Chondrocyte (in vitro differentiated cells): Measurements from ENCODE around the gene AGBL1. TPM values are rescaled to one million over a fixed set of nuclear protein-coding genes. Genes with fewer than 3 reads are reported as not detected.

ENCODE experiments used
- DNase-seq: peaks from one replicate; pipeline ENCODE4 v3.0.0; 2021; ENCODE audit warnings: mixed read lengths, low spot score
- H3K27ac Mint-ChIP-seq: one replicate; pipeline ENCODE4 v1.8.0; 2021; ENCODE audit warnings: mild to moderate bottlenecking, moderate library complexity, mixed read lengths; ENCODE audit not compliant: unreplicated experiment
- H3K27me3 Mint-ChIP-seq: 2 replicates; pipeline ENCODE4 v1.8.0; 2021; ENCODE audit warnings: low read depth, mixed read lengths
- H3K36me3 Mint-ChIP-seq: 2 replicates; pipeline ENCODE4 v1.8.0; 2021; ENCODE audit warnings: low read depth, mixed read lengths
- H3K4me1 Mint-ChIP-seq: 2 replicates; pipeline ENCODE4 v1.8.0; 2021; ENCODE audit warnings: low read depth, mild to moderate bottlenecking, mixed read lengths
- H3K4me3 Mint-ChIP-seq: one replicate; pipeline ENCODE4 v1.8.0; 2021; ENCODE audit warnings: mild to moderate bottlenecking, moderate library complexity, mixed read lengths; ENCODE audit not compliant: unreplicated experiment
- H3K9me3 Mint-ChIP-seq: 2 replicates; pipeline ENCODE4 v1.8.0; 2021; ENCODE audit warnings: low read depth, mixed read lengths
- total RNA-seq: library from RNA; stranded (reverse); gene quantifications from 3 replicates; pipeline ENCODE4 v1.2.1, GENCODE V29; 2021
- TF ChIP-seq, protein P1 (sequence below): fragments of 200-600 bp; sonication (generic); IDR thresholded peaks from 2 replicates; pipeline ENCODE4 v1.5.0; 2021; ENCODE audit warnings: antibody characterized with exemption, mild to moderate bottlenecking, moderate library complexity

AGBL1 gene
- total RNA-seq, 1 donor from 2014 or later = not detected

DNA sequence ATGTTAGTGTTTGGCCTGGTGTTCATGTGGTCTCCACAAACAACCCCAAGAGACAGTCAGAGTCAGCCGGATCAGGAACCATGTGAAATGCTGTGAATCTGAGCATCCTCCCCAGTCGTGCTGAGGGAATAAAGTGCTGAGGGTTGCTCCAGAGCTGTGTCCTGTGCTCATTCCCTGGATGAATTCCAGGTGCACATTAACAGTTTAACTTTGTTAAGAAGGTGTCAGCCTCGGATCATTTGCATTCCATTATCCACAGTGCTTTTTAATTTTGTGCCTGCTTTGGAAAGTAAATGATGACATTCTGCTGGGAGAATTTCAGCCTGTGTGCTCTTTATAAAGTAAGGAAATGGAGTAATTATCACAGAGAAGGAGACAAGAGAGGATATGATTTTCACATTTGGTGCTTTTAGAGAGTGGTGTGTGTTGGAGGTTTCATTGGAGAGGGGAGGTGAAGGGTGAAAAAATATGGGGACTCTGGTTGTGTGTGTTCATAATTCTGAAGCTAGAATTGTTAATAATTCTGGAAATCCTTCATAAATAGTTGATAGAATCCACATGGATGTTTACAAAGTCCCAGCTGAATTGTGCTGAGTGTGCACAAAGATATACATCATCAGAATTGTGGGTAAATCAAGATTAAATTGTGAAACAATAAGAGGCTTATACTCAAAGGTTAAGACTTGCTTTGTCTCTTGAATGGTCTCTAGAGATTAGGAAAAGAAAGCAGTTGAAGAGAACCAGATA lies 621.4 kb downstream of the AGBL1 start:
- peaks cover 7% of the 10 kb centered on the region for H3K9me3 Mint-ChIP-seq
- TF ChIP-seq, protein P1, sequence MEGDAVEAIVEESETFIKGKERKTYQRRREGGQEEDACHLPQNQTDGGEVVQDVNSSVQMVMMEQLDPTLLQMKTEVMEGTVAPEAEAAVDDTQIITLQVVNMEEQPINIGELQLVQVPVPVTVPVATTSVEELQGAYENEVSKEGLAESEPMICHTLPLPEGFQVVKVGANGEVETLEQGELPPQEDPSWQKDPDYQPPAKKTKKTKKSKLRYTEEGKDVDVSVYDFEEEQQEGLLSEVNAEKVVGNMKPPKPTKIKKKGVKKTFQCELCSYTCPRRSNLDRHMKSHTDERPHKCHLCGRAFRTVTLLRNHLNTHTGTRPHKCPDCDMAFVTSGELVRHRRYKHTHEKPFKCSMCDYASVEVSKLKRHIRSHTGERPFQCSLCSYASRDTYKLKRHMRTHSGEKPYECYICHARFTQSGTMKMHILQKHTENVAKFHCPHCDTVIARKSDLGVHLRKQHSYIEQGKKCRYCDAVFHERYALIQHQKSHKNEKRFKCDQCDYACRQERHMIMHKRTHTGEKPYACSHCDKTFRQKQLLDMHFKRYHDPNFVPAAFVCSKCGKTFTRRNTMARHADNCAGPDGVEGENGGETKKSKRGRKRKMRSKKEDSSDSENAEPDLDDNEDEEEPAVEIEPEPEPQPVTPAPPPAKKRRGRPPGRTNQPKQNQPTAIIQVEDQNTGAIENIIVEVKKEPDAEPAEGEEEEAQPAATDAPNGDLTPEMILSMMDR = no peak
- H3K4me3 Mint-ChIP-seq = no peak overlapping the region
- no peak overlapping the region for H3K27ac Mint-ChIP-seq
- DNase-seq = no peak
- H3K27me3 Mint-ChIP-seq = peaks cover 3% of the 10 kb centered on the region
- no peaks in the 10 kb centered on the region for H3K36me3 Mint-ChIP-seq
- no peaks in the 10 kb centered on the region for H3K4me1 Mint-ChIP-seq

DNA sequence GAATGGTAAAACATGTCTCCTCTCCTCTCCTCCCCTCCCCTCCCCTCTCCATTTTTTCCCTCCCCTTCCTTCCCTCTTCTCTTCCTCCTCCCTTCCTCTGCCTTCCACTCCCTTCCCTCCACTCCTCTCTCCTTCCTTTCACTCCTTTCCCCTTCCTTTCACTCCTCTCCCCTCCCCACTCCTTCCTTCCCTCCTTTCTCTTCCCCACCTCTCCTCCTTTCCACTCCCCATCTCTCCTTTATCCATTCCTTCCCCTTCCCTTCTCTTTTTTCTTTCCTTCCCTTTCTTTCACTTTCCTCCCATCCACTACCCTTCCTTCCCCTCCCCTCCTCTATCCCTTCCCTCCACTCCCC lies 621.9 kb downstream of the AGBL1 start:
- TF ChIP-seq, protein P1 = no peak
- H3K4me1 Mint-ChIP-seq = no peaks in the 10 kb centered on the region
- peaks cover 3% of the 10 kb centered on the region for H3K27me3 Mint-ChIP-seq
- no peak overlapping the region for H3K27ac Mint-ChIP-seq
- H3K4me3 Mint-ChIP-seq = no peak overlapping the region
- no peaks in the 10 kb centered on the region for H3K36me3 Mint-ChIP-seq
- H3K9me3 Mint-ChIP-seq = peaks cover 7% of the 10 kb centered on the region
- DNase-seq = no peak

DNA sequence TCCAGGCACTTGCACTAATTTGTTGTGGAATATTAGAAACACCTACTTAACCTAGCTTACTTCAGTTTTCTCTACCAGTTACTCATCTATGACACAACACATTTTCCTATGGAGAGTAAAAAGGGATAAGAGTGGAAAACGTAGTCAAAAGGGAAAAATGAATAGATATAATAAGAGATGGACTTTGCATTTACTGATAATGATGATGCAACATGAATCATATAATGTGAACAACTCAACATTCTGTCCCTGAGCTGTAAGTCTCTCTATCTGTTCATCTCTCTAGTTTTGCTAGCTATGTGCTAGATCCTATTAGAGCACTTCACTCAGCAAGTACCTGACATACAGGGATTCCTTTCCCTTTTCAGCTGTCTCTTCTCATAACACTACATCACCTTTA lies 627.1 kb downstream of the AGBL1 start:
- DNase-seq = no peak
- H3K4me3 Mint-ChIP-seq = no peak overlapping the region
- peaks cover 3% of the 10 kb centered on the region for H3K27me3 Mint-ChIP-seq
- TF ChIP-seq, protein P1 = no peak
- H3K9me3 Mint-ChIP-seq = no peaks in the 10 kb centered on the region
- H3K4me1 Mint-ChIP-seq = no peaks in the 10 kb centered on the region
- H3K27ac Mint-ChIP-seq = no peak overlapping the region
- no peaks in the 10 kb centered on the region for H3K36me3 Mint-ChIP-seq

DNA sequence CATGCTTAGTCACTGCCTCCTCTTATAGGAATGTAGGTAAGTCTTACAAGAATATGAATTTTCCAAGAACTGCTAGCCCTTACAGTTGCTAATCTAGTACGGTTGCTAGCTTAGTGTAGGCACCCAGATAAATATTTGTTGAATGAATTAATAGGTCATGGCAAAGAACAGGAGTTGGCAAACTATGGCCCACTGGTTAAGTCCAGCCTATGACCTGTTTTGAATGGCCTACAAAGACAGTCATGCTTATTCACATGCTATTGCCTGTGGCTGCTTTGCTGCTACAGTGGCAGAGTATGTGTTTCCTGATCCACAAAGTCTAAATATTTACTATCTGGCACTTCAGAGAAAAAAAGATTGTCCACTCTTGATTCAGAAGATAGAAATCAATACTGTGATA lies 631.8 kb downstream of the AGBL1 start:
- Mint-ChIP-seq H3K36me3 (no peaks in the 10 kb centered on the region), H3K27ac (no peak overlapping the region), H3K27me3 (peaks cover 2% of the 10 kb centered on the region), H3K4me1 (no peaks in the 10 kb centered on the region), H3K9me3 (no peaks in the 10 kb centered on the region), H3K4me3 (no peak overlapping the region)
- no peak for DNase-seq
- TF ChIP-seq, protein P1 = no peak

DNA sequence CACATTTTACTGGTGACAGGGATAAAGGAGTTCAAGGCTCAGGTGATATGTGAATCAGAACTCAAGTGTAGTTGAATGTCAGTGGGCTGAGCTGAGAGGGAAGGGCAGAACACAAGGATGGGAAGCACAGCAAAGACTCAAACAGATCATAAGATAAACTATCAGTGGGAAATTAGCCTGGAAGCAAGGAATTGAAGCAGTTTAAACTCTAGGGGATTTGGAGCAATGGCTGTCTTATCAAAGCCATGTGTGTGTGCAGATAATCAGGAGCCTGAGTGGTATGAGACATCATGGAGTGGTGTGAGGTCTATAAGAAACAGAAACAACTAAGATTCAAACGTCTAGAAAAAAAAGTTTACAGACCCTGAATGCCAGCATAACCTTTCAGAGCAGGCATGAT lies 634.6 kb downstream of the AGBL1 start:
- H3K27ac Mint-ChIP-seq = no peak overlapping the region
- DNase-seq = no peak
- no peaks in the 10 kb centered on the region for H3K4me1 Mint-ChIP-seq
- peaks cover 2% of the 10 kb centered on the region for H3K27me3 Mint-ChIP-seq
- no peaks in the 10 kb centered on the region for H3K9me3 Mint-ChIP-seq
- TF ChIP-seq, protein P1 = no peak
- H3K4me3 Mint-ChIP-seq = no peak overlapping the region
- H3K36me3 Mint-ChIP-seq = no peaks in the 10 kb centered on the region
